HG03571 (cell line): ENCODE measurements around the gene PXK.
A peak's percentile ranks its signal among the peaks of the same experiment; 100 is the strongest.
"Not testable (repeated sequence)": the region's sequence is repeated elsewhere in the genome, so short reads cannot be mapped to it uniquely, and the experiment has no call there.

Experiments used
- ATAC-seq: cut with Tn5 transposase; IDR thresholded peaks from one replicate; pipeline ENCODE4 v1.9.1; 2021; ENCODE audit not compliant: unreplicated experiment

PXK gene

GRCh38 chr3:58323529-58324390 lies 8.9 kb upstream of the PXK start:
- ATAC-seq: no peak

GRCh38 chr3:58324391-58325390 lies 8.0 kb upstream of the PXK start:
- ATAC-seq: no peak

- no peak for ATAC-seq
These were observed 7.1 kb upstream of the PXK start for GRCh38 chr3:58325525-58325992.

GRCh38 chr3:58326267-58326900 lies 6.3 kb upstream of the PXK start:
- ATAC-seq: no peak

- ATAC-seq: no peak
These were observed 3.4 kb upstream of the PXK start for GRCh38 chr3:58329150-58329921.

- no peak for ATAC-seq
These were observed 2.7 kb upstream of the PXK start for GRCh38 chr3:58329922-58330413.

GRCh38 chr3:58331593-58332152 lies 1.0 kb upstream of the PXK start:
- ATAC-seq: no peak

- peak; percentile 40 for ATAC-seq
These were observed 717 bp downstream of the PXK start for GRCh38 chr3:58333206-58334012.

- ATAC-seq: no peak
These were observed 1.3 kb downstream of the PXK start for GRCh38 chr3:58334013-58334321.

GRCh38 chr3:58334506-58334884 lies 1.8 kb downstream of the PXK start:
- ATAC-seq: no peak

- no peak for ATAC-seq
These were observed 2.9 kb downstream of the PXK start for GRCh38 chr3:58335652-58335947.

- no peak for ATAC-seq
These were observed 3.6 kb downstream of the PXK start for GRCh38 chr3:58336135-58336882.

GRCh38 chr3:58337190-58337589 lies 4.5 kb downstream of the PXK start:
- no peak for ATAC-seq

GRCh38 chr3:58339146-58339545 lies 6.5 kb downstream of the PXK start:
- ATAC-seq: not testable (repeated sequence)

- ATAC-seq: no peak
These were observed 8.0 kb downstream of the PXK start for GRCh38 chr3:58340594-58341244.

GRCh38 chr3:58341376-58341775 lies 8.7 kb downstream of the PXK start:
- ATAC-seq: no peak

GRCh38 chr3:58342676-58343075 lies 10.0 kb downstream of the PXK start:
- no peak for ATAC-seq

GRCh38 chr3:58345457-58345856 lies 12.8 kb downstream of the PXK start:
- ATAC-seq: no peak
